Stimulated activated CD4-positive, alpha-beta T cell treated with anti-CD3 and anti-CD28 coated beads, Interleukin-4, amount 100 ng/mL, for 1 hour (primary cell): ENCODE measurements around the gene XCR1.
"Not testable (repeated sequence)": the region's sequence is repeated elsewhere in the genome, so short reads cannot be mapped to it uniquely, and the experiment has no call there.

ENCODE experiments used
- DNase-seq: peaks from one replicate; pipeline ENCODE4 v3.0.0-alpha.2; 2020

XCR1 gene

GRCh38 chr3:46038071-46038470, 10.8 kb upstream of the XCR1 start:
- DNase-seq: not testable (repeated sequence)

- no peak for DNase-seq
These were observed 8.9 kb upstream of the XCR1 start for GRCh38 chr3:46036191-46036590.

- no peak for DNase-seq
These were observed 4.5 kb upstream of the XCR1 start for GRCh38 chr3:46031747-46032146.

GRCh38 chr3:46031269-46031668, 4.0 kb upstream of the XCR1 start:
- no peak for DNase-seq

GRCh38 chr3:46030626-46031025, 3.3 kb upstream of the XCR1 start:
- DNase-seq: no peak

GRCh38 chr3:46029953-46030543, 2.8 kb upstream of the XCR1 start:
- DNase-seq: no peak

GRCh38 chr3:46027736-46028397, 584 bp upstream of the XCR1 start:
- DNase-seq: no peak

- no peak for DNase-seq
These were observed 2.1 kb downstream of the XCR1 start for GRCh38 chr3:46025139-46025538.

- no peak for DNase-seq
These were observed 3.2 kb downstream of the XCR1 start for GRCh38 chr3:46024131-46024530.

GRCh38 chr3:46022909-46023785, 4.1 kb downstream of the XCR1 start:
- DNase-seq: no peak

GRCh38 chr3:46021516-46021915, 5.8 kb downstream of the XCR1 start:
- DNase-seq: no peak

GRCh38 chr3:46020766-46021510, 6.3 kb downstream of the XCR1 start:
- DNase-seq: no peak

- DNase-seq: no peak
These were observed 7.6 kb downstream of the XCR1 start for GRCh38 chr3:46019707-46020106.

GRCh38 chr3:46017720-46018119, 9.6 kb downstream of the XCR1 start:
- DNase-seq: no peak

GRCh38 chr3:46013316-46014094, 13.8 kb downstream of the XCR1 start:
- no peak for DNase-seq

GRCh38 chr3:46012246-46012645, 15.0 kb downstream of the XCR1 start:
- no peak for DNase-seq

GRCh38 chr3:46010519-46011113, 16.7 kb downstream of the XCR1 start:
- DNase-seq: no peak

- DNase-seq: no peak
These were observed 19.2 kb downstream of the XCR1 start for GRCh38 chr3:46008058-46008457.

GRCh38 chr3:46007280-46007679, 20.0 kb downstream of the XCR1 start:
- no peak for DNase-seq

GRCh38 chr3:46006238-46007032, 20.8 kb downstream of the XCR1 start:
- DNase-seq: no peak

GRCh38 chr3:46003706-46004105, 23.6 kb downstream of the XCR1 start:
- not testable (repeated sequence) for DNase-seq
